Measurements from ENCODE around the gene REXO4. TPM values are rescaled to one million over a fixed set of nuclear protein-coding genes. Genes with fewer than 3 reads are reported as not detected.

REXO4 gene
- polyA plus RNA-seq, 1 donor from 2014 or later = 16.1 TPM

DNA sequence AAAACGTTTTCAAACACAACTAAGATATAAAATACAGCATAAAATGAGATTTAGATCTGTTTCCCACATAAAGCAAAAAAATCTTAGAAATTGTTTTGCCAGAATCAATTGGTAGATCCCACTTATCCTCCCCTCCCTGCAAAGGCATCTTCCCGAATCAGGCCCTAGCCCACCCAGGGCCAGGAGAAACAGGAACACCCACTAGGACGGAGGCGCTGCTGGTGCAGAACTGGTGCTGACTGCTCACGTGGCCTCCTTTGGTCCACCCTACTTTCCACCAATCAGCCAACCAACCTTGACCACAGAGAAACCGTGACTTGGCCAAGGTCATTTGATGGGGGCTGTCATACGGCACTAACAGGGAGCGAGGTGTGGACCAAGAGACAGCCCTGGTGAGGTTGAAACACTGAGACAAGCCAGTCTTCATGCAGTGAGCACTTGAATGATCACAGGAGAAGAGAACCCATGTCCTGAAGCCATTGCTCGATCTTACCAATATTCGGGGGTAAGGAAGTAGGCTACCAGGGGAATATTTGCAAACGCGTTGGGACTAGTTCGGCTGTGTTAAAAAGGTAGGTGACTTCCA lies 56.2 kb downstream of the REXO4 start:
- H3K27me3 ChIP-seq (ENCODE audit: insufficient read depth, low read depth, low read length) = no peaks in the 10 kb centered on the region
- H3K9me3 ChIP-seq (ENCODE audit: low read length) = no peaks in the 10 kb centered on the region
- no peaks in the 10 kb centered on the region for H3K9me2 ChIP-seq (ENCODE audit: insufficient read depth, low read length)
- peaks cover 10% of the 10 kb centered on the region for H3K79me2 ChIP-seq (replicated peaks; ENCODE audit: insufficient read depth, low read length)
- no peaks in the 10 kb centered on the region for H3K36me3 ChIP-seq (ENCODE audit: insufficient read depth, low read length)
- no peaks in the 10 kb centered on the region for H3F3A ChIP-seq (ENCODE audit: insufficient read depth, low read length, poor library complexity, severe bottlenecking)
- no peak overlapping the region for H3K9ac ChIP-seq (ENCODE audit: low read length)
- TF ChIP-seq SMC3 (conservative IDR thresholded peaks at IDR 0.05; ENCODE audit: poor library complexity) (no peak), POLR2AphosphoS5 (IDR thresholded peaks at IDR 0.05) (no peak), EZH2 (IDR thresholded peaks at IDR 0.05; ENCODE audit: borderline replicate concordance, insufficient read depth, low read length, poor library complexity, severe bottlenecking) (no peak), MXI1 (conservative IDR thresholded peaks at IDR 0.05; ENCODE audit: poor library complexity, severe bottlenecking) (no peak), RAD21 (conservative IDR thresholded peaks at IDR 0.05) (no peak), TAF1 (IDR thresholded peaks at IDR 0.05; ENCODE audit: low read depth) (no peak), EP300 (conservative IDR thresholded peaks at IDR 0.05; ENCODE audit: poor library complexity, severe bottlenecking) (no peak)
- TF ChIP-seq, protein P1, sequence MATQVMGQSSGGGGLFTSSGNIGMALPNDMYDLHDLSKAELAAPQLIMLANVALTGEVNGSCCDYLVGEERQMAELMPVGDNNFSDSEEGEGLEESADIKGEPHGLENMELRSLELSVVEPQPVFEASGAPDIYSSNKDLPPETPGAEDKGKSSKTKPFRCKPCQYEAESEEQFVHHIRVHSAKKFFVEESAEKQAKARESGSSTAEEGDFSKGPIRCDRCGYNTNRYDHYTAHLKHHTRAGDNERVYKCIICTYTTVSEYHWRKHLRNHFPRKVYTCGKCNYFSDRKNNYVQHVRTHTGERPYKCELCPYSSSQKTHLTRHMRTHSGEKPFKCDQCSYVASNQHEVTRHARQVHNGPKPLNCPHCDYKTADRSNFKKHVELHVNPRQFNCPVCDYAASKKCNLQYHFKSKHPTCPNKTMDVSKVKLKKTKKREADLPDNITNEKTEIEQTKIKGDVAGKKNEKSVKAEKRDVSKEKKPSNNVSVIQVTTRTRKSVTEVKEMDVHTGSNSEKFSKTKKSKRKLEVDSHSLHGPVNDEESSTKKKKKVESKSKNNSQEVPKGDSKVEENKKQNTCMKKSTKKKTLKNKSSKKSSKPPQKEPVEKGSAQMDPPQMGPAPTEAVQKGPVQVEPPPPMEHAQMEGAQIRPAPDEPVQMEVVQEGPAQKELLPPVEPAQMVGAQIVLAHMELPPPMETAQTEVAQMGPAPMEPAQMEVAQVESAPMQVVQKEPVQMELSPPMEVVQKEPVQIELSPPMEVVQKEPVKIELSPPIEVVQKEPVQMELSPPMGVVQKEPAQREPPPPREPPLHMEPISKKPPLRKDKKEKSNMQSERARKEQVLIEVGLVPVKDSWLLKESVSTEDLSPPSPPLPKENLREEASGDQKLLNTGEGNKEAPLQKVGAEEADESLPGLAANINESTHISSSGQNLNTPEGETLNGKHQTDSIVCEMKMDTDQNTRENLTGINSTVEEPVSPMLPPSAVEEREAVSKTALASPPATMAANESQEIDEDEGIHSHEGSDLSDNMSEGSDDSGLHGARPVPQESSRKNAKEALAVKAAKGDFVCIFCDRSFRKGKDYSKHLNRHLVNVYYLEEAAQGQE (IDR thresholded peaks at IDR 0.05; ENCODE audit: borderline replicate concordance) = no peak
- TF ChIP-seq, protein P2, sequence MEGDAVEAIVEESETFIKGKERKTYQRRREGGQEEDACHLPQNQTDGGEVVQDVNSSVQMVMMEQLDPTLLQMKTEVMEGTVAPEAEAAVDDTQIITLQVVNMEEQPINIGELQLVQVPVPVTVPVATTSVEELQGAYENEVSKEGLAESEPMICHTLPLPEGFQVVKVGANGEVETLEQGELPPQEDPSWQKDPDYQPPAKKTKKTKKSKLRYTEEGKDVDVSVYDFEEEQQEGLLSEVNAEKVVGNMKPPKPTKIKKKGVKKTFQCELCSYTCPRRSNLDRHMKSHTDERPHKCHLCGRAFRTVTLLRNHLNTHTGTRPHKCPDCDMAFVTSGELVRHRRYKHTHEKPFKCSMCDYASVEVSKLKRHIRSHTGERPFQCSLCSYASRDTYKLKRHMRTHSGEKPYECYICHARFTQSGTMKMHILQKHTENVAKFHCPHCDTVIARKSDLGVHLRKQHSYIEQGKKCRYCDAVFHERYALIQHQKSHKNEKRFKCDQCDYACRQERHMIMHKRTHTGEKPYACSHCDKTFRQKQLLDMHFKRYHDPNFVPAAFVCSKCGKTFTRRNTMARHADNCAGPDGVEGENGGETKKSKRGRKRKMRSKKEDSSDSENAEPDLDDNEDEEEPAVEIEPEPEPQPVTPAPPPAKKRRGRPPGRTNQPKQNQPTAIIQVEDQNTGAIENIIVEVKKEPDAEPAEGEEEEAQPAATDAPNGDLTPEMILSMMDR (IDR thresholded peaks at IDR 0.05; ENCODE audit: poor library complexity, severe bottlenecking) = no peak
- no peaks in the 10 kb centered on the region for H4K20me1 ChIP-seq (ENCODE audit: insufficient read depth)
- H3K27ac ChIP-seq (ENCODE audit: low read length) = no peak overlapping the region
- H3K4me3 ChIP-seq (ENCODE audit: low read length) = no peak overlapping the region
- H3K4me2 ChIP-seq (ENCODE audit: low read length) = no peak overlapping the region
- no peak overlapping the region for H2AFZ ChIP-seq (ENCODE audit: low read depth, low read length)

DNA sequence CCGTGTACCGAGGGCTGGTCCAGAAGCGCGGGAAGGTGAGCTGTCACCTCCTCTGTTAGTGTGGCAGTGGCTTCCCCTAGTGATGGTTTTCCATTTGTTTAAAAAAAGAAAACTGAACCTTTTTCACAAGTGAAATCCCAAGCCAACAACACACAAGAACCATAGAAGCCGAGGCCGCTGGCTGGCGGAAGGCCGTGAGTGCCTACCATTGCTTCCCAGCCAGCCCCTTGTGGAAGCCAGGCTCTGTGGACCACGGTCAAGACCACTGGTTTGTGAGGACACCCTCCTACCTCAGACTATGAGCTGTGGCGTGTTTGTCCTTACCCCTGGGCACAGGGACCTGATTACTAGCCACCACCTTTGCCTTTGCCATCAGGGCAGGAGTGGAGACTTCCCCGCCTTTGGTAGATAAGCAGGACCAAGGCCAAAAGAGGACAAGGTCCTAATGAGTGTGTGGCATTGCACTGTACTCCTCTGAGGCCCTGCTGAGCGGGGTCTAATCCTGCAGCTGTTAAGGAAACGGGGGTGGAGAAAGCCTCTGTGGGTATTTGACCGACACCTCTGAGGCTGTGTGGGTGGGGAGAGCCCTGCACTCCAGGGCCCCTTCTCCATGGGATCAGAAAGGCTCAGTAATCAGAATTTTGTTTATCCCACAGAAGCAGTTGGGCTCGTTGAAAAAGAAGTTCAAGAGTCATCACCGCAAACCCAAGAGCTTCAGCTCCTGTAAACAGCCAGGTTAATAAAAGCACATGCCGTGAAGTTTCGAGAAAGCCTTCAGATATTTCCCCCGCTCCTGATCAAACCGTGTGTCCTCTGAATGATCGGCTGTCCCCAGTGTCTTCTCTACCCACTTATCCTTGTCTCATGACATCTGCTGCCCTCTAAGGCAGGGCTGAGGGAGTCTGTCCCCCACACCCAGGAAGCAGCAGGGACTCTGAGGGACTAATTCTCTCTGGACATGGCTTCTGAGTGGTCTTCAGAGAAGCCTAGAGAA lies 57.1 kb downstream of the REXO4 start:
- Histone ChIP-seq H3K9me2 (ENCODE audit: insufficient read depth, low read length) (no peaks in the 10 kb centered on the region), H3K9me3 (ENCODE audit: low read length) (no peaks in the 10 kb centered on the region), H4K20me1 (ENCODE audit: insufficient read depth) (no peaks in the 10 kb centered on the region), H3K36me3 (ENCODE audit: insufficient read depth, low read length) (no peaks in the 10 kb centered on the region), H3K4me3 (ENCODE audit: low read length) (no peak overlapping the region), H3K4me2 (ENCODE audit: low read length) (no peak overlapping the region), H2AFZ (ENCODE audit: low read depth, low read length) (no peak overlapping the region), H3K27me3 (ENCODE audit: insufficient read depth, low read depth, low read length) (no peaks in the 10 kb centered on the region), H3K9ac (ENCODE audit: low read length) (no peak overlapping the region), H3F3A (ENCODE audit: insufficient read depth, low read length, poor library complexity, severe bottlenecking) (no peaks in the 10 kb centered on the region), H3K79me2 (replicated peaks; ENCODE audit: insufficient read depth, low read length) (peaks cover 11% of the 10 kb centered on the region), H3K27ac (ENCODE audit: low read length) (no peak overlapping the region)
- TF ChIP-seq TAF1 (IDR thresholded peaks at IDR 0.05; ENCODE audit: low read depth) (no peak), EZH2 (IDR thresholded peaks at IDR 0.05; ENCODE audit: borderline replicate concordance, insufficient read depth, low read length, poor library complexity, severe bottlenecking) (no peak), POLR2AphosphoS5 (IDR thresholded peaks at IDR 0.05) (no peak), RAD21 (conservative IDR thresholded peaks at IDR 0.05) (no peak), MXI1 (conservative IDR thresholded peaks at IDR 0.05; ENCODE audit: poor library complexity, severe bottlenecking) (no peak), EP300 (conservative IDR thresholded peaks at IDR 0.05; ENCODE audit: poor library complexity, severe bottlenecking) (no peak), SMC3 (conservative IDR thresholded peaks at IDR 0.05; ENCODE audit: poor library complexity) (no peak)
- TF ChIP-seq, protein P1 (IDR thresholded peaks at IDR 0.05; ENCODE audit: borderline replicate concordance) = no peak
- TF ChIP-seq, protein P2 (IDR thresholded peaks at IDR 0.05; ENCODE audit: poor library complexity, severe bottlenecking) = no peak

Data from neural cell (in vitro differentiated cells).